Tibial nerve (tissue), 4 donors: ENCODE data around the gene TMX3. TPM values are rescaled to one million over a fixed set of nuclear protein-coding genes. Genes with fewer than 3 reads are reported as not detected.

Experiments used
- DNase-seq, 2 donors: peaks; one replicate each; pipeline ENCODE4 v3.0.0-alpha.2; 2019; ENCODE audit warnings: low spot score in 2 of 2
- H3K27ac ChIP-seq, 4 donors: fragments of 200-600 bp; sonication (generic) in 3 of 4; one replicate each; pipeline ENCODE4 v1.5.1; 2017 to 2019; ENCODE audit warnings: mild to moderate bottlenecking in 1 of 4
- H3K27me3 ChIP-seq, 2 donors: fragments of 200-600 bp; sonication (generic) in 1 of 2; one replicate each; pipeline versions ENCODE4 v1.5.1 to v1.6.0; 2017 to 2019
- H3K36me3 ChIP-seq, 3 donors: fragments of 200-600 bp; sonication (generic); one replicate each; pipeline ENCODE4 v1.5.1; 2018 to 2019
- H3K4me1 ChIP-seq, 4 donors: fragments of 200-600 bp; sonication (generic) in 3 of 4; one replicate each; pipeline ENCODE4 v1.5.1; 2017 to 2019
- H3K4me3 ChIP-seq, 4 donors: fragments of 200-600 bp; sonication (generic) in 3 of 4; one replicate each; pipeline ENCODE4 v1.5.1; 2017 to 2019; ENCODE audit warnings: mild to moderate bottlenecking in 1 of 4, moderate library complexity in 1 of 4
- H3K9me3 ChIP-seq, 4 donors: fragments of 200-600 bp; sonication (generic) in 3 of 4; one replicate each; pipeline ENCODE4 v1.5.1; 2017 to 2019
- EP300 ChIP-seq, 2 donors: sonication (generic); formaldehyde crosslinking; IDR thresholded peaks; one replicate each; pipeline ENCODE4 v1.6.1; 2017; ENCODE audit warnings: antibody characterized with exemption in 2 of 2, mild to moderate bottlenecking in 1 of 2
- POLR2A ChIP-seq, 2 donors: fragments of 450-650 bp; IDR thresholded peaks; one replicate each; pipeline ENCODE4 v1.6.1; 2017; ENCODE audit warnings: antibody characterized with exemption in 2 of 2, mild to moderate bottlenecking in 2 of 2, moderate library complexity in 2 of 2
- WGBS, 2 donors: methylation state at CpG; one replicate each; pipeline ENCODE4 v1.1.5; 2018; 5-methylcytosine and 5-hydroxymethylcytosine counted together
- total RNA-seq, 4 donors: library from RNA; depleted of rRNA; stranded (reverse); fragments of >200 nt; gene quantifications; one replicate each; pipeline ENCODE4 v1.1.0, GENCODE V29; 2016
- TF ChIP-seq, protein P1 (sequence below), 5 experiments: fragments of 200-600 bp in 3 of 5; fragments of 450-650 bp in 2 of 5; sonication (generic) in 3 of 5; IDR thresholded peaks; one replicate each; pipeline ENCODE4 v1.5.1; 2016 to 2019; ENCODE audit warnings: antibody characterized with exemption in 5 of 5, mild to moderate bottlenecking in 3 of 5, moderate library complexity in 2 of 5

The TMX3 gene
- total RNA-seq, 4 donors from 2014 or later = 30.2 to 69.0 (median 54.3) TPM

DNA sequence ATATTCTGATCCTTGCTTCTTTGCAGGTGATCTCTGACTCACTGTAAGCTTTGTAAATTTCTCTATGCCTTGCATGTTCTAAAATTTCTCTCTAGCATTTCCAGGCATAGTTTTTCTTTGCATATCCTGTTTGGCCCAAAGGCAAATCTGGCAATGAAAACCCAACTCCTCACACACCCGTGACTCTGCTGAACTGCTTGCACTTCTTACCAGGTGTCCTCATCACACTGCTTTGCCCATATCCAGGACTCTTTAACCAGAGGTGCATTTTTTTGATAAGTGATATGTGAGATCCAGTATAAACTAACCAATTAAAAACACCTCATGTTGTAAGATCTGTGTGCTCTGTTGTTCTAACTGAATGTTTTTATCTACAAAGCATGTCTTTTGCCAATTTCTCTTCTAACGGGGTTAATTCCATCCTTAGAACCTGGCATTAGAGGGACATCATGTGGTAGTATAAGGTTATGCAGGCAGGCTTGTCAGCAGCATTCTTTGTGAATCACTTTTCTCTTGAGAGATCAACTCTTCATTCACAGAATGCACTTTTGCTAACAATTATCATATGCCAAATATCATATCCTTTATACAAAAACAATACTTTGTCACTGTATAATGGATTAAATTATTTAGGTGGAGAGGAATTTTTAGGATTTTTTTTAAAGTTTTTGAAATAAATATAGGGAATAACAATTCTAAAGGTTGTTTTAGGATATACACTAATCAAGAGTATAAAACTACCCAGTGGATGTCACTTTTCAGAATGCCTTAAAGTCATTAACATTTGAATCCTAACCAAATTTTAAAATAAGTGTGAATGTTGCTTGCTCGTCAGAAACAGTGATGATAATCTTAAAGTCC is 20.8 kb upstream of the TMX3 start:
- 36 to 41% methylated on average over 3 of the region's 3 CpGs for WGBS, 2 donors
- no peak for DNase-seq
- Histone ChIP-seq H3K9me3 (no peaks in the 10 kb centered on the region), H3K4me1 (peaks cover 0 to 5% (median 2%) of the 10 kb centered on the region in 4 donors), H3K27me3 (no peaks in the 10 kb centered on the region), H3K27ac (no peak overlapping the region), H3K36me3 (no peaks in the 10 kb centered on the region), H3K4me3 (no peak overlapping the region)
- TF ChIP-seq, protein P1, sequence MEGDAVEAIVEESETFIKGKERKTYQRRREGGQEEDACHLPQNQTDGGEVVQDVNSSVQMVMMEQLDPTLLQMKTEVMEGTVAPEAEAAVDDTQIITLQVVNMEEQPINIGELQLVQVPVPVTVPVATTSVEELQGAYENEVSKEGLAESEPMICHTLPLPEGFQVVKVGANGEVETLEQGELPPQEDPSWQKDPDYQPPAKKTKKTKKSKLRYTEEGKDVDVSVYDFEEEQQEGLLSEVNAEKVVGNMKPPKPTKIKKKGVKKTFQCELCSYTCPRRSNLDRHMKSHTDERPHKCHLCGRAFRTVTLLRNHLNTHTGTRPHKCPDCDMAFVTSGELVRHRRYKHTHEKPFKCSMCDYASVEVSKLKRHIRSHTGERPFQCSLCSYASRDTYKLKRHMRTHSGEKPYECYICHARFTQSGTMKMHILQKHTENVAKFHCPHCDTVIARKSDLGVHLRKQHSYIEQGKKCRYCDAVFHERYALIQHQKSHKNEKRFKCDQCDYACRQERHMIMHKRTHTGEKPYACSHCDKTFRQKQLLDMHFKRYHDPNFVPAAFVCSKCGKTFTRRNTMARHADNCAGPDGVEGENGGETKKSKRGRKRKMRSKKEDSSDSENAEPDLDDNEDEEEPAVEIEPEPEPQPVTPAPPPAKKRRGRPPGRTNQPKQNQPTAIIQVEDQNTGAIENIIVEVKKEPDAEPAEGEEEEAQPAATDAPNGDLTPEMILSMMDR (IDR thresholded peaks at IDR 0.05) = peak; percentile 44 to 56 (median 52)
- no peak for TF ChIP-seq EP300 (IDR thresholded peaks at IDR 0.05)

DNA sequence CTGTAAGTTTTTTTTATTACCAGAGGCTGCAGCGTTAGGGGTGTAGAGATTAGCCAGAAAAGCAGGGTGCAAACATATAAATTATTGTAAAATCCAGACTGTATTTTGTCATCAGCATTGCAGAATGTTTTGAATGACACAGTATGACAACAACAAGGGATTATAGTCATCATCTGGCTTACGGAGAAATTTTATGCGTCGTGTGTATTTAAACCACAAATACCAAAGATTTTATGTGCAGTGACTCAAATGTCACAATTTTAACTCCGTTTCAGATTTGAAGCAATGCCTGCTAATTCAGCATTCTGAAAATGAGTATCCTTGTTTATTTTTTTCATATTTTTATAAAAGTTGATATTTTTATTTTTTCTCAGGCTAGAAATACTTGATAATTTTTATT is 19.4 kb upstream of the TMX3 start:
- H3K4me3 ChIP-seq = no peak overlapping the region
- H3K4me1 ChIP-seq = peaks cover 0 to 5% (median 2%) of the 10 kb centered on the region in 4 donors
- no peaks in the 10 kb centered on the region for H3K9me3 ChIP-seq
- no peaks in the 10 kb centered on the region for H3K27me3 ChIP-seq
- H3K36me3 ChIP-seq = no peaks in the 10 kb centered on the region
- TF ChIP-seq POLR2A (IDR thresholded peaks at IDR 0.05) (no peak), EP300 (IDR thresholded peaks at IDR 0.05) (no peak)
- TF ChIP-seq, protein P1 (IDR thresholded peaks at IDR 0.05) = no peak
- no peak for DNase-seq
- WGBS, 2 donors = 32 to 44% methylated on average over 5 of the region's 5 CpGs
- H3K27ac ChIP-seq = no peak overlapping the region

DNA sequence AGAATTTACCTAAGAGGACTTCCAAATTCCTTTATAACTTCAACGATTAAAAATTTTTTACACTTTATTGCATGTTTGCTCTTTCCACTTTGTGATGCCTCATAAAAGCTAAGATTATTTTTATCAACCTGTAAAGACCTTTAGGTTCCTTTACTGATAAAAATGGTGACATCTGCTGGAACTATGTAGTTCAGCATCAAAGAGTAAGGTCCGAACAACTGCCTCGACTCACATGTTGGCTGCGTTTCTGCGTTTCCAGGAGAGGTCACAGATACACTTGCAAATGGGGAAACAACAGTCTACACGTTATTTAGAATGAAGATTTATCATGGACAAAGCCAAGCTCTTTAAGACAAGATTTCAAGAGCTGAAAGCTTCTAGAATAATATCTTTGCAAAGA is 18.8 kb upstream of the TMX3 start:
- Histone ChIP-seq H3K27me3 (no peaks in the 10 kb centered on the region), H3K27ac (no peak overlapping the region), H3K9me3 (no peaks in the 10 kb centered on the region), H3K36me3 (no peaks in the 10 kb centered on the region), H3K4me1 (peaks cover 0 to 5% (median 2%) of the 10 kb centered on the region in 4 donors), H3K4me3 (no peak overlapping the region)
- WGBS, 2 donors = 34 to 36% methylated on average over 6 of the region's 6 CpGs
- TF ChIP-seq EP300 (IDR thresholded peaks at IDR 0.05) (no peak), POLR2A (IDR thresholded peaks at IDR 0.05) (no peak)
- TF ChIP-seq, protein P1 (IDR thresholded peaks at IDR 0.05) = no peak
- no peak for DNase-seq

DNA sequence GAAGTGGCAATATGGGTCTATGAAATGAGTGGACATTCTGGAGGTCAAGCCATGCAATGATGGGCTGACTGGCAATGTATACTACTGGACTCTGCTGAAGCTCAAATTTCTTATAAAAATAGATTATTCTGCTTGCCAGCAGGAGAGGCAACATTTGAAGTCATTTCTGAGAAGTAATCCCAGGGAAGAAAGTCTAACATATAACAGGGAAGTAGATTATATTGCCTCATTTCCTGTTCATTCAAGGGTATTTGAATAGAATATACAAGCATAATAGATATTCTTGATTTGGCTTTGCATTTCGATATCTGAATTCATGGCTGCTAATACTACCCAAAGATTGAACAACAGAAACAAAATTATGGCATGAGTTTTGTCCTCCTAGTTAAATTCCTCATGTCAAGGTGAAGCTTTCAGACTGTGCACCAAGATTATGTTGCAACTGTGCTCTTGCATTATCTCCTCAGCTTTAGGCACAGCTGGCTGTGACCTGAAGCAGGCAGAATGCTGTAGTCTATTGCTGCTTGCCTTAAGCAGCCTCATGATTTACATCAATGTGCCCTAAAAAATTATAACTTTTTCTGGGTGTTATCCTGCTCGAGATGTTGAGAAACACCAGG is 13.3 kb upstream of the TMX3 start:
- WGBS, 2 donors = 87% methylated on average over 2 of the region's 2 CpGs
- H3K27ac ChIP-seq = no peak overlapping the region

More for the DNA sequence above, 13.3 kb upstream of the TMX3 start:
- Histone ChIP-seq H3K4me3 (no peak overlapping the region), H3K4me1 (no peaks in the 10 kb centered on the region), H3K9me3 (no peaks in the 10 kb centered on the region), H3K27me3 (no peaks in the 10 kb centered on the region), H3K36me3 (no peaks in the 10 kb centered on the region)
- TF ChIP-seq, protein P1 (IDR thresholded peaks at IDR 0.05) = no peak
- no peak for TF ChIP-seq EP300 (IDR thresholded peaks at IDR 0.05)
- no peak for TF ChIP-seq POLR2A (IDR thresholded peaks at IDR 0.05)
- DNase-seq = no peak
